Hematopoietic multipotent progenitor cell treated with erythropoietin and hydrocortisone succinate and interleukin-3 and kit ligand, for 8 days (in vitro differentiated cells): ENCODE measurements around the gene PPP2R2B.
A peak's percentile ranks its signal among the peaks of the same experiment; 100 is the strongest.

ENCODE experiments used
- DNase-seq: peaks from one replicate; pipeline ENCODE4 v3.0.0-alpha.2; 2015

Gene PPP2R2B

DNA sequence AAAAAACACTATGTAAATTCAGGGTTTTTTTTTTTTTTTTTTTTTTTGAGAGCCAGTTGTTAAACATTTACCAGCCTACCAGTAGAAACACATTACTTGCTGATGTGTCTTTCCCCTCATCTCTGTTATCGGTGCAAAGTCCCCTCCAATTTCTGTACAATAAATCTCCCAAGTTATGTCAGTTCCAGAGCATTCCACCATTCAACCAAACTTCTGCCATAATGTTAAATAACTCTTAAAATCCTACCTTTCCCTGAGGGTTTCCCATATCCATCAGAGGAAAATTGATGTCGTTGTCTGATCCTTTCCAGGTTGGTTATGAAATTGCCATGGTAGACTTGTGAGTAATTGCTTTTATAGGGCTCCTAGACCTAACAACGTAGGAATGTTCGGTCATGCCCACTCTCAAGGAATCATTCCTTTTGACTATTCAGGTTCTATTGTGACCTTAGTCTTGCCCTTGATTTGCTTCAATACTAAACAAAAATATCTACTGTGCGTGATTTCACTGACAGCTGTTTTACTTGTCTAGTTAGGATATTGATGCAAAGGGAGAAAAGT is 5.6 kb upstream of the PPP2R2B start:
- DNase-seq = no peak

DNA sequence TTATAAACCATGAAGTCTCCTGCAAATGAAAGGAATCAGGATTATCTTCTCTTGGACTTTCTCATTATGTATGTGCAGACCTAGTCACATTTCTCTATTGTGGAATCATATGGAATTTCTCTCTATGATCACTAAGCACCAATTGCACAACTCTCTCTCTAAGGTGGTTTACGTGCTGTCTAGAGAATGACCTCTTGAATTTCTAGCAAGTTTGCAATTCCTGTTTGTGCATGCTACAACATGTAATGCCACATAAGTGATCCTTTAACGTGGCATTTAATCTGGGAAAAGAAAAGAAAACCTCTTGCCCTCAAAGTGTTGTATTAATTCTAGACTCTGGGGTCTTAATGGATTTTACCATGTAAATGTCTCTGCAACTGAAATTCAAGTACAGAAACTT is 5.0 kb upstream of the PPP2R2B start:
- no peak for DNase-seq

DNA sequence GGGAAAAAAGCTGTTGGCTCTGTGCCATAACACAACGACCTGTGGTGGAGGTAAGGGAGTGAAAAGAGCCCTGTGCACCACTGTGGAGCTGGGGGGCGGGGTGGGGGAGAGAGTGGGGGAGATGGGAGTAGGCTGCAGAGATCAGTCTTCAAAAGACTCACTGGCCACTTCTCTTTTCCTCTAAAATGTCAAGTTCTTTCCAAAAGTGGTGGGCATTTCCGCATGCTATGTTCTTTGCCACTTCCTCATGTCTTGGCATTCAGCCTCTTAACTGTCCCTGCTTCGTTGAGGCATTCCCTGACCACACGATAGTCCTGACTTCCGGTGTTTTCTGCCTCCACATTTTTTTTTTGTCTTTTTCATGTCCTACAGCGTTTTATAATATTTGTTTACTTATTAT is 2.4 kb upstream of the PPP2R2B start:
- DNase-seq = no peak

DNA sequence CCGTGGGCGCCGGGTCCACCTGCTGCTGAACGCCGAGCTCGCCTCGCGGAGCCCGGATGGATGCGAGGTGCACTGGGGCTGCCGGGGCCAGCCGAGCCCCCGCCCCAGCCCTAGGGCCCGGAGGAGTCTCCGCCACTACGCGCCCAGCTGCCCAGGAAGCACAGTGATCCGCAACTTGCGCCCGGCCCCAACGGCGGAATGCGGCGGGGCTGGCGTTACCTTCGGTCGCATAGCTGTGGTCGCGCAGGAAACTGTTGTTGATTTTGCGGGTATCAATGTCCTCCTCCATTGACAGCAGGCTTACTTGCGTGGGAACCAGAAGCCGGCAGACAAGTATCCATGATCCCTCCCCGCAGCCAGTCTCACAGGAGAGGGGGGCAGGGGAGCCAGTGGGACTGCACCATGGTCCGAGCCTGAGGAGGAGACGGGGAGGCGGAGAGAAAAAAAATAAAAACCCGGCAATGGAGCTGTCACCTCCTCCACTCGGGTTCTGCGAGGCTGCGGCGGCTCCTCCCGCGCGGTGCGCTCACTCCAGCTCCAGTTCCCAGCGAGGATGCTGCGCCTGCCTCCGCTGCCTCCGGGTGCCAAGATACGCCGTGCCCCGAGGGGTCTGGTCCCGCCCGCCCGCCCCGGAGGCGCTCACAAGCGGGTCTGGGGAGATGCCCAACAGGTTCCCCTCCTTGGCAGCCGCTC is 628 bp downstream of the PPP2R2B start:
- DNase-seq = no peak

DNA sequence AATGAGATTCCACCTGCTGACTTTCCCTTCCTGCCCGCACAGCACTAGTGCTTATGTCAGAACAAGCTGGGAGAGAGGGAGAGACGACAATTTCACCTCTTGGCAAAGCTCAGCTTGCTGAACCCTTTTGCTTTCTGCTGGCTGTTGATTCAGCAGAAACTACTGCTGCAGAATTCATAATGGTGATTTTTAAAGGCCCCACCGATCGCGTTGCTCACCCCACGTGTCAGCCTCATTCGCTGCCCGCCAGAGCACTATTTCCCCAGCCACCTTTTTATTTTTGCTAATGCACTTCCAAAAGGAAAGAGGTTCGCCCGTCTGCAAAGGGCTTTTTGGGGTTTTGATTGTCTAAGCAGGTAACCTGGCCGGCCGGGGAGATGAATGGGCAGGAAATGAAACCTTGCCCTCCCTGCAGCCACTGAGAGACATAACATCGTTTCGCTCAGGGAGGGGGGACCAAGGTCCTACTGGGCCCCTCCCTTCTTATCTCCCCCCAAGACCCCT is 1.3 kb downstream of the PPP2R2B start:
- no peak for DNase-seq

DNA sequence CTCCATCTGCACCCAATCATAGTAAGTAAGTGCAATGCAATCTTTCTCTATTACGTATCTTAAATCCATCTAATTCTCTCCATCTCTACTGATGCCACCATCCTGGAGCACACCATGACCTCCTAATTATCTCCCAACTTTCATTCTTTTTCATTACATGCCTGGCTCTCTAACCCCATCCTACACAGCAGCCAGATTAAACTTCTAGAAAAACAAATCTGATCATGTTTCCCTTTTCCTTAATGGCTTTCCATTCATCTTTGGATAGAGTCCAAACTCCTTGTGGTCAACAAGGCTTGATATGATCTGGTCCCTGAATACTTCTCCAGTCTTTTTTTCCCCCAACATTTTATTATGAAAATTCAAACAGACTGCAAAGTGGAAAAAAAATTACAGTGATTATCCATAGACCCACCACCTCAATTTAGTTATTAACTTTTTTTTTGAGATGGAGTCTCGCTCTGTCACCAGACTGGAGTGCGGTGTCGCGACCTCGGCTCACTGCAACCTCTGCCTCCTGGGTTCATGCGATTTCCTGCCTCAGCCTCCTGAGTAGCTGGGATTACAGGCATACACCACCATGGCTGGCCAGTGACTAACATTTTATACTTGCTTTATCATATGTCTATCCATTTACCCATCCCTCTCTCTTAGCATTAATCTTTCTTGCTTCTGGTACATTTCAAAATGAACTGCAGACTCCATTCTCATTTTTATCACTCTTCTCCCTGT is 5.2 kb downstream of the PPP2R2B start:
- DNase-seq = no peak

DNA sequence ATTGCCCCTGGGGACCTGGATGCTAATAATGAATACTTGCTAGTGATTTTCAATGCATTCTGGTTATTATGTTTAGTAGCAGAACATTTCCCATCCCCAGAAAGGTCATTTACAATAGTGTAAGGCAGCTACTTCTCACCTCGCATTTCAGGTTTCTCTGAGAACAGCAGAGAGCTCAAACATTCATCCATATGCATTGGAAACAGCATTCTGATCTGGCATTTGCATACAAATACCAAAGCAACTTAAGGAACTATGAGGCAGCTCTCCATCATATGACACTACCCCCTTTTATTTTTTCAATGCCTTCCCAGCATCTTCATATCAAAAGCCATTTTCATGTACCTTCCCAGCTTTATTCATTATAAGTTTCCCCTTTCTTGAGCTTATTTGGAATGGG is 6.4 kb downstream of the PPP2R2B start:
- DNase-seq = no peak

DNA sequence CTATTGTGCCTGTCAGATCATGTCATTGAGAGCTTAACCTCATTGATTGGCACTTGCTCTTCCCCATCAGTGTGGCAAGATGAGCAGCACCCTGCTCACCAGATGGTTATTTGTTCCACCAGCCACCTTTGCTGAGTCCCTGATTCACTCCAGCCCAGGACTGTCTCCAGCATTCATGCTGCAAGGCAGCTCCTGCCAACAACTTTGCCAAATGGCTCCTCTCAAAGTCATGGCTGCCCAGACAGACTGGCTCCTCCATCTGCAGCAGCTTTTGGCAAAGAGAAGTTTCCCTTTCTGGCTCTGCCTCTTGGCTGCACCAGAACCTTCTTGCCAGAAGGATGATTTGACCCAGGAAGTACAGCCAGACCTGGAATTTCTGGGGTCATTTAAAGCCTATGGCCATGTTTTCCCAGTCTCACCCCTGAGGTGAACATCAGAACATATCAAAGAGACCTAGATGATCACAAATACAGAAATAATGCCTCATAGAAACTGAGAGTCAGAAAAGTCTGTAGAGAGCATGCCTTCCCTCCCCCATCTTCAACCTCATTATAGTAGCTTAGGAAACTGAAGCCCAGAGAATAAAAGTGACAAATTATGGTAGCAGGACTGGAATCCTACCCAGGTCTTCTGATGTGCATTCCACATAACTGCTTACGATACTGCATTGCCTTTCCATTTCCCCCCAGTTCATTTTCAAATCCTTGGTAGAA is 10.4 kb downstream of the PPP2R2B start:
- no peak for DNase-seq

DNA sequence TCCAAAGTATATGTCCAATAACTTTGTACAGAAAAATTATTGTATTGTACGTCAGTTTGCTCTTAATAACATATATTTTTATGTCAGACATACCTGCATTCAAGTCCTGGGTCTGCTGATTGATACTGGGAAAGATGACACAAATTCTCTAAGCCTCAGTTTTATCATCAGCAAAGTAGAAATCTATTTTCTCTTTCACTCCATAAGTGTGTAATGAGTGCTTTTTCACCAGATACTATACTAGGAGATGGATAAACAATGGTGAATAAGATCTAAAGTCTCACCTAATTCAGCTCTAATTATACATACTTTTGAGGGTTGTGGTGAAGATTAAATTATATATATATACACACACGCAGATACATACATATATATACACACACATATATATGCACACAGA is 12.3 kb downstream of the PPP2R2B start:
- no peak for DNase-seq

DNA sequence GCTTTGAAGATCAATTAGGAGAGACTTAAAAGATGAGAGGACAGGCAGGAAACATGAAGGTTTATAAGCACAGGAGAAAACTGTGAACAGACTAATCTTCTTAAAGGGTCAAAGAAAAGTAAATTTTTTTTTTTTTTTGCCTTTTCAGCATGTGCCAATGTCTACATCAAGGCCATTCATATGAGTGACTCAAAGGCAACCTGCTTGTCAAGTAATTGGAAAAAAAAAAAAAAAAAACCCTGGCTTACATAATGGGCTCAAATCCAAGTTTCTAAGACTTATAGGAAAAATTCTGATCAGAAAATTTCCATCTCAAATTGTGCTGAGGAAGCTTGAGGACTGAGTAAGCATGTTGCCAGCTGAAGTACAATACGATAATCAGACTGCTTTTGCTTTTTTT is 15.9 kb downstream of the PPP2R2B start:
- no peak for DNase-seq

DNA sequence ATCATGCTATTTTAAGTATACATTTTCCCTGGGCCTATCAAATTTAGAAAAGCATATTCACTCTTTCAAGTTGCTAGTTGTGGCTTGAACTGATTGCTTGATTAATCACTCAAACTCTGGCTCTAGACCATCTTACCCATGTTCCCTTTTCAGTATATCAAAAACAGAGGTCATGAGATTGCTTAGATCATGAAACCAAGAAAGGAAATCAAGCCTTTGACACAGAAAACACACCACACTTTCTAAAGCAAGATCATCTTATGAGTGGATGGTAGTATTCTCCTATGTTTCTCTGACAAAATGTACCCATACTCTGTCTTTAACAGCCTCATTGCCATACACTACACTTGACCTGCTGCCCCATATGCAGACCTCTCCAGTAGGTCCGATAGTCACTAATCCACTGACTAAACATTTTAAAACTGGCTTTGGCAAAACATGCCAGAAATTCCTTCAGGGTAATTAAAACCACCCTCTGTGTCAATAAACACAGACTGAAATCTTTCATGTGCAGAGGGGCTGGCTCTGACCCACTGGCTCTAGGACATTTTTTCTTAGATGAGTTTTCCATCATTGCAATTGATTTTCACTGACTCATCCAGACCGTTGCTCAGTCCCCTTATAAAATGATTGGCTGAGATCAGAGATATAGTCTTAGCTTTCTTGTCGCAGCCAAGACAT is 18.2 kb downstream of the PPP2R2B start:
- no peak for DNase-seq

DNA sequence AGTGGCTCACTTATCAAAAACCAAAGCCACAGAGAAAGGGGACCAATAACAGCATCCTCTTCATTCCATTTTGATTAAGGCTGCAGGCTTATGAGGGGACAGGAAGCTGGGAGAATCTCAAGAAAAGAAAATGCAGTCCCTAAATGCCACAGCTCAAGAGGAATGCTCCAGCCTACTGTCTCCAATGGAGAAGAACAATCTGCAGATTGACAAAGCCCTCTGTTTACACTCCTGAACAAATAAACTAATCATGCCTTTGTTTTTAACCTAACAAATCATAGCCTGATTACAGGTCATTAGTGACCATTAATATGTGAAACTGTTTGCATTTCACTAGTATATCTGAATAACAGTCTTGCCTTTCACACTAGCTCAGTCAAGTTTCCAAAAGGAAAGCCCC is 26.5 kb downstream of the PPP2R2B start:
- no peak for DNase-seq

DNA sequence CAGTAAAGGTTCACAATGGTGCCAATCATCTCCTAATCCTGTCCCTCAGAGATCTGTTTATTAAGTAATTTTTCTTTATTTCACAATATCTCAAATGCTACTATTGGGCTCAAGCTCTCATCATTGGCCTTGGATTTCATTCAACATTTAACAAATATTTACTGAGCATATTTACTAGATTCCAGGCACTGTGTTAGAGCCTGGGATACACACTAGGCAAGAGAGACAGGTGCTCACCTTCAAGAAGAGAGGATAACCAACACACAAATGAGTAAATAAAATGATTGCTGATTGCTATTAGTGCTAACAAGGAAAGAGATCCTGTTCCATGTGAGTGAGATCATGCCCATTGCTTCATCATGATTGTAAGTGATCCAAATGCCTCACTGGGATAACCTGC is 27.4 kb downstream of the PPP2R2B start:
- DNase-seq = no peak

DNA sequence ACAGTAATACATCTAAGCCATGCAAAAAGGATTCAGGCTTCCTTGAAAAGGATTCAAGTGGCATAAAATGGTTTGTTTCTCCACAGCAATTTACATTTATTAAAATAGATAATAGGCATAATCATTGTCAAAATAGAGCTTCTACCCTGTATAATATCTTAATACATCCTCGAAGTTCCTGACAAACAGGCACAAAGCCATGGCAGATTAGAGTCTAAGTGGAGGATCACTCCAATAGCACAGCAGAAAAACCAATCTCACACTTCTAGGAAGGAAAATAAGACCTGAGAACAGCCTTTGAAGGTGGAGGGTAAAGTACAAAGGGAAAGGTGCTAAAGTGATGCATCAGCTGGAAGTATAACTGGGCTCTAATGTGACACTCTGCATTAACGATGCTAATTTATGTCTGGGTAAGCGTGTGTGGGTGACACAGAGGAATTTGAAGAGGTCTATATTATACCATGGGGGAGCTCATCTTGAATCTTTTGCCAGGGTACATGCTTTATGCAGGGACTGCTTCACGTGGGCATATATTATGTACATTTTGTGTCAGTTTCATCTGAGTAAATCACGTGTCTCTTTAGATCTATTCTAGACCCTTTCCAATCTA is 28.8 kb downstream of the PPP2R2B start:
- no peak for DNase-seq

DNA sequence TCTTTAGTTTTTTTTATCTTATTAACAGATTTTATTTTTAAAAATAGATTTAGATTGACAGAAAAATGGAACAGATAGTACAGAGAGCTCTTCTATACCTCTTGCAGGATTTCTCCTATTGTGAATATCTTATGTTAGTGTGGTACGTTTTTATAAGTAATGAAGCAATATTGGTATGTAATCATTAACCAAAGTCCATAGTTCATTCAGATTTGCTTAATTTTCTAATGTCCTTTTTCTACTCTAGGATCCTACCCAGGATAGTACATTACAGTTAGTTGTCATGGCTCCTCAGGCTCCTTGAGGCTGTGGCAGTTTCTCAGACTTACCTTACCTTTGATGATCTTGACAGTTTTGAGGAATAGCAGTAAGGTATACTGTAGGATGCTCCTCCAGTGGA is 30.4 kb downstream of the PPP2R2B start:
- no peak for DNase-seq

DNA sequence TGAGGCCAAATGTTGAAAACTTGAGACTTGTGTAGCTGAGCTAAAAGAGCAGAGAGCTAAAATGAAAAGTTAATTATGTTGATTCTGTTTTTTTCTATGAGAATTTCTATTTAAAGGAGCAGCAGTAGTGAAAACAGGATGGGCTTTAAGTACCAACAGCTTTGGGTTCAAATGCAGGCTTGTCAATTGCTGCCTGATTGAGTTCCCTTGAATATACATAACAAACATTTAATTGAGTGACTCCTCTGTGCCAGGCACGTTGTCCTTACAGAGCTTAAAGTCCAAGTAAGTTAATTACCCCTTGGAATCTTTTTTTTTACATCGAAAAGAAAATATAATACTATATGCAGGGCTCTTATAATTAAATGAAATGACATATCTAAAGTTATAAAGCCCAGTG is 38.5 kb downstream of the PPP2R2B start:
- DNase-seq = no peak

DNA sequence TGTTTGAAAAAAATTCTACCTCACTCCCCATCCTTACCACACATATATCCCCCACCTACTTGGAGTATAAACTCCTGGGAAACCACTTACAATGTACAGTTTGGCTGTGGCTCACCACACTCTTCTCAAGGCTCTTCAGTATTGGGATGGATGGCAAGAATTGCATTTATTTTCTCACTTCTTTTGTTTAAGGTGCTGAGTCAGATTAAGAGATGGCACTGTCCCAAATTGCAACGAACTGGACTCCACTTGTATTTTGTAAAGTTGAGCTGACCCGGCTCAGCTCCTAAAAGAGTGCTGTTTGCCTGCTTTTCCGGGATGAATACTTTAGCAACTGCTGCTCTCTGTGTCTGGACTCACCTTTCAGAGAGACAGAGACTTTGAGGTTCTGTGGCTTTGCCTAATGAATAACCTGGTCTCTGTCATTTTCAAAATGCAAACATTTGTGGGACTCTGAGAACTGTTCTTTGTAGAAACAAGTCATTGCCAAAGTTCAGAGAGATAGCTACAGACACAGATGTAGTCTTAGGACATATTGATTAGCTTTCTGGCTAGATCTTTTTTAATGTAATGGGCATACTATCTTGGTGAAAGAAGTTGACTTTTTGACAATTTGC is 42.2 kb downstream of the PPP2R2B start:
- DNase-seq = no peak

DNA sequence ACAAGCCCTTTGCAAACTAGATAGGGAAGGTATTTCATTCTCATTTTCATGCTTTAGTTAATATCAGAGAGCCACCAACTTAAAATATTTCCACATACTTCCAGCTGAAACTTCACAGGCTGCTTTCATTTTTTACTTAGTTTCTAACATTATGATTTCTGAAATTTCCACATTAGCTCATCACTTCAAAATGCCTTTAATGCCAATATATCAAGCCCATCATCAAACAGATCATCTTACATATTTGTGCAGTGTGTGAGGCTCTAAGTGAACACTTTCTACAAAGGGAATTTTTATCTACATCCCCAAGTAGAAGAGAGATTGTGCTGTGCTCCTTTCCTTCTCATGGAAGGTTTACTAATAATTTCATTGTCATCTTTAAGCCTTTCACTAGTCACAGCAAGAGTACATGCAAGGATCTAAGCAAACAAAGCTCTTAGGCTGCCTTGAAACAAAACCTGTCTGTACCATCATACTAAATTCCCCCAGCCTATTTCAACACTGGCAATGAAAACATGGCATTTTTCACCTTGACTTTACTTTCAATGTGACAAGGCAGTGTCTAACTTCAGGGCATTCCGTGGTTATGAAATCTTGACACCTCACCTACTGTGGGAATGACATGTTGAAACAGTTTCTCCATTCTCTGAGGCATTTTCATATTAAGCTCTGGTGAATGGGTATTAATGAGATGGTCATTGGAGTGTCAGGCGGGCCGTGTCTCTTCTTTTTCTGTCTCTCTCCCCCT is 45.4 kb downstream of the PPP2R2B start:
- DNase-seq = no peak

DNA sequence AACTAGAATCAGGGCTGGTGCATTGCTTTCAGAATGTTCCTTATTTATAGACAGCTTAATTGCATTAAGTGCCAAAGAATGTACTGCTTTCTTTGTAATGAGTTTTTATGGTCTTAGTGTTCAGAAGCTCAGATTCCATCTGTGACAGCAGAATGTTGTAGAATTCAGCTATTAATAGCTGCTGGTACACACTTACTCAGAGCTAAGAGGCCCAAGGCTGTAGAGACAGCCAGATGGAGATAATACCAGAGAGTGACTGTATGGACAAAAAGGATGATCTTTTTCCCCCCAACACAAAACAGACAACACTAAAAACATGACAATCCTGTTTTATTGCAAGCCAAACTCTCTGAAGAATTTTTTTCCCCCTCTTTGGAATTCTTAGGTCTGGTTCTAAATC is 50.2 kb downstream of the PPP2R2B start:
- no peak for DNase-seq

DNA sequence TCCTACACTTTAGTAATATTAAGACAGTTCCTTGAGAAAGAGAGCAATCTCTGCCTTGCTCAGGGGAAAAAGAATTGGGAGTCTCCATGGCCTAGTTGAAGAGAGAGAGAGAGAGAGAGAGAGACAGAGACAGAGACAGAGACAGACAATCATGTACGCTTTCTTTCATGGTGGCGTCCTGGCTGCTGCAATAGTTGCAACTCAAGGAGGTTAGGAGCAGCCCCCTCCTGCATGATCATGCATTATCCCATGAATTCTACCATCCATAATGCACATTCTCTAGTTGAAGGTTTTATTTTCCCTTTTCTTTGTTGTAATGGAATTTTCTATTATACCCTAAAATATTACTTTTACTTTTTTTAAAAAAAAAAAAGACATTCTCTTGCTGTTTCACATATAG is 50.7 kb downstream of the PPP2R2B start:
- no peak for DNase-seq

DNA sequence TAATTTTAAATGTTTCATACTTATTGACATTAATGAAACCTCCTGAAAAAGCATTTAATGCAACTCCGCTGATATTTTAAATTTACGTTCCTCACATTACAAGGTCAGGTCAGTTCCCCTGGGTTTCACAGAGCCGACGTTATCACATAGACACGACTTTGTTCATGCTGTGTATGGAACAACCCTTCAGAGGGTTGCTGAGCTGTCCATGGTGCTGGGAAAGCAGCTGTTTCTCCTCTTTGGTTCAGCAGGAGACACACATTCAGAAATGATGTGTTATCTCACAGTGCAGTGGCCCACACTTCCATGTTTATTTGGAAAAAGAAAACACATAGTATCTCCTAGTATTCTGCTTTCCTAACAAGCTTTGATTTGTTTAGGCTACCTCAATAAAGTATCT is 53.5 kb downstream of the PPP2R2B start:
- DNase-seq = peak; percentile 13
